Measurements from ENCODE around the gene ACOX2. TPM values are rescaled to one million over a fixed set of nuclear protein-coding genes. Genes with fewer than 3 reads are reported as not detected.
A peak's percentile ranks its signal among the peaks of the same experiment; 100 is the strongest.
"Not testable (repeated sequence)": the region's sequence is repeated elsewhere in the genome, so short reads cannot be mapped to it uniquely, and the experiment has no call there.

The ACOX2 gene
- total and polyA plus RNA-seq, 2 of the 13 experiments (the other 11 are each of a cell fraction or from before 2014, with no cell fraction given) = 42.6 to 98.5 TPM

- H3K36me3 ChIP-seq (replicated peaks in 1 of 2; ENCODE audit: control insufficient read depth in 1 of 2, insufficient read depth in 2 of 2, low read length in 2 of 2) = peaks cover 3 to 25% of the 10 kb centered on the region in 2 experiments; a peak in 3 of 5 replicates
- H3K79me2 ChIP-seq (ENCODE audit: insufficient read depth, low read length); H3K9ac ChIP-seq (ENCODE audit: insufficient read depth, low read depth, low read length); H3K27ac ChIP-seq (ENCODE audit: extremely low read length, insufficient read depth, low read length); intact Hi-C loops (cut with micrococcal nuclease; ENCODE audit: unreplicated experiment); H3K9me3 ChIP-seq (ENCODE audit: low read length); H3K27me3 ChIP-seq (ENCODE audit: control insufficient read depth in 1 of 2, insufficient read depth in 2 of 2, low read length in 2 of 2); H3K4me3 ChIP-seq (replicated peaks in 1 of 3; ENCODE audit: insufficient read depth in 1 of 3, low read depth in 2 of 3, low read length in 3 of 3); BruUV-seq (replicated peaks); H3K4me2 ChIP-seq (ENCODE audit: low read depth, low read length); ATAC-seq; in situ Hi-C loops (cut with HindIII; ENCODE audit: extremely low pct_ligation_motif_present, low pct_unique_long_range_greater_than_20kb); H2AFZ ChIP-seq (ENCODE audit: low read length); H4K20me1 ChIP-seq (ENCODE audit: insufficient read depth, low read length); CTCF ChIA-PET (ENCODE audit: low intra/inter-chr PET ratio, low total read pairs); DNase-seq (ENCODE audit: low spot score); TF ChIP-seq SOX6, FOXP1 (IDR thresholded peaks at IDR 0.05): not testable (repeated sequence)
- H3K4me1 ChIP-seq (ENCODE audit: insufficient read depth, low read length) = peaks cover 63% of the 10 kb centered on the region
- POLR2A ChIA-PET = interaction anchor here (2.4 to 4.5 kb wide), 2 partner anchors 10 to 35 kb away, joined by 17 to 55 read pairs; partner anchors contain the start of genes ACOX2 and KCTD6
- TF ChIP-seq FOSL2 (CRISPR knock-in tag; IDR thresholded peaks at IDR 0.05) = peak; percentile 24; the same call in 1 of the 2 replicates
- TF ChIP-seq, protein P1, sequence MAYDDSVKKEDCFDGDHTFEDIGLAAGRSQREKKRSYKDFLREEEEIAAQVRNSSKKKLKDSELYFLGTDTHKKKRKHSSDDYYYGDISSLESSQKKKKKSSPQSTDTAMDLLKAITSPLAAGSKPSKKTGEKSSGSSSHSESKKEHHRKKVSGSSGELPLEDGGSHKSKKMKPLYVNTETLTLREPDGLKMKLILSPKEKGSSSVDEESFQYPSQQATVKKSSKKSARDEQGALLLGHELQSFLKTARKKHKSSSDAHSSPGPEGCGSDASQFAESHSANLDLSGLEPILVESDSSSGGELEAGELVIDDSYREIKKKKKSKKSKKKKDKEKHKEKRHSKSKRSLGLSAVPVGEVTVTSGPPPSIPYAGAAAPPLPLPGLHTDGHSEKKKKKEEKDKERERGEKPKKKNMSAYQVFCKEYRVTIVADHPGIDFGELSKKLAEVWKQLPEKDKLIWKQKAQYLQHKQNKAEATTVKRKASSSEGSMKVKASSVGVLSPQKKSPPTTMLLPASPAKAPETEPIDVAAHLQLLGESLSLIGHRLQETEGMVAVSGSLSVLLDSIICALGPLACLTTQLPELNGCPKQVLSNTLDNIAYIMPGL (CRISPR knock-in tag; IDR thresholded peaks at IDR 0.05; ENCODE audit: borderline replicate concordance in 1 of 2, low read depth in 1 of 2) = 0 out of 4 replicates have a peak, but pooled peaks of 1 of the 2 experiments have one; percentile 15
- peak; percentile 12; the same call in 1 of the 2 replicates for TF ChIP-seq SOX6 (CRISPR knock-in tag; IDR thresholded peaks at IDR 0.05)
- peak; percentile 10; the same call in 1 of the 2 replicates for TF ChIP-seq GATAD2A (CRISPR knock-in tag; IDR thresholded peaks at IDR 0.05)
- TF ChIP-seq RXRA (CRISPR knock-in tag; IDR thresholded peaks at IDR 0.05) = peak; percentile 41; the same call in 1 of the 2 replicates
- TF ChIP-seq RARA (CRISPR knock-in tag; IDR thresholded peaks at IDR 0.05) = peak; percentile 51; the same call in 1 of the 2 replicates
- TF ChIP-seq MEF2D (CRISPR knock-in tag; IDR thresholded peaks at IDR 0.05) = 0 out of 2 replicates have a peak, but pooled peaks have one; percentile 38
- peak; percentile 42 for TF ChIP-seq ARID5B (CRISPR knock-in tag; IDR thresholded peaks at IDR 0.05)
- TF ChIP-seq FOXP1 (CRISPR knock-in tag; IDR thresholded peaks at IDR 0.05) = 0 out of 2 replicates have a peak, but pooled peaks have one; percentile 24
- TF ChIP-seq RXRB (CRISPR knock-in tag; IDR thresholded peaks at IDR 0.05; ENCODE audit: borderline replicate concordance) = peak; percentile 42; the same call in 1 of the 2 replicates
- TF ChIP-seq ZNF460 (CRISPR knock-in tag; IDR thresholded peaks at IDR 0.05; ENCODE audit: borderline replicate concordance) = 0 out of 2 replicates have a peak, but pooled peaks have one; percentile 39
- peak; percentile 47; the same call in 1 of the 2 replicates for TF ChIP-seq HNF4A (CRISPR knock-in tag; IDR thresholded peaks at IDR 0.05)
- TF ChIP-seq ZFY (CRISPR knock-in tag; IDR thresholded peaks at IDR 0.05) = 0 out of 2 replicates have a peak, but pooled peaks have one; percentile 7
- TF ChIP-seq ZNF564 (CRISPR knock-in tag; IDR thresholded peaks at IDR 0.05) = peak; percentile 99
- peak in 1 of 2 experiments; percentile 26; a peak in 1 of 4 replicates for TF ChIP-seq POLR2A (IDR thresholded peaks at IDR 0.05; ENCODE audit: insufficient read depth in 1 of 2, low read depth in 2 of 2, low read length in 2 of 2)
- peak; percentile 18 for FAIRE-seq
- WGBS (ENCODE audit: low lambda C conversion rate) = 46% methylated on average over 3 of the region's 3 CpGs
Observed at GRCh38 chr3:58527440-58527839, 9.6 kb downstream of the ACOX2 start.
